ENCODE data around the gene TMTC2.

Gene TMTC2

DNA sequence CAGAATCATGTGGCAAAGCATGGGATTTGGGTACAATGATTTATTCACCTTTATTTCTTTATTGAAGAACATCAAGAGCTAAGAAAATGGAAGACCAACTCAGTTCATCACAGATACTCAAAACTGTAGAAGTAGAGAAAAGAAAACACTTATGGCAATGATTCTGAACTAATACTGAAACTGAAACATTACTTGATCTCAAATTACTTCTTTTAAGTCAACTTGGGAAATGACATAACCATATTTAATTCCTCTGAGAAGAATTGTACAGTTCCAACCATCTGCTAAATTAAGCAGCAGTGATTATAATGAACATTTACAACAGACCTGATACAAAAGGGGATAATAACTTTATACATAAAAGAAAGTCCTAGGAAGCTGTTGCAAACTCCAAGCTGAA lies 466.5 kb downstream of the TMTC2 start:
- DNase-seq = no peak

DNA sequence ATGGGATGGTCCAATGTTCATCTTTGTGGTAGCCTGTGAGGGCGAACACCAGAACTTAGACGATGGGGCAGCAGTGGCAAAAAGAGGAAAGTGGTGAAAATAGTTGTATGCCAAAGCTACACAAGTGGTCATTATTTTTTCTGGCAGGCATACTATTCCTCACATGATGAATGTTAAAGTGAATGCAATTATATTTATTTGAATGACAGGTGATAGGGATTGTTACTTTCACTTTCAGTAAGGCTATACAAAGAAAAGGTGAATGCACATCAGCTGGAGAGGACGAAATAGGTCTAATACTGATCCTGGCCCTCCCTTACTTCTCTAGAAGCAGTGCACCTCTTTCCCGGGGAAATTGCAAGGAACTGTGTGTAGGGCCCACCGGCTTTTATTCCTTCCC lies 470.1 kb downstream of the TMTC2 start:
- DNase-seq = no peak

DNA sequence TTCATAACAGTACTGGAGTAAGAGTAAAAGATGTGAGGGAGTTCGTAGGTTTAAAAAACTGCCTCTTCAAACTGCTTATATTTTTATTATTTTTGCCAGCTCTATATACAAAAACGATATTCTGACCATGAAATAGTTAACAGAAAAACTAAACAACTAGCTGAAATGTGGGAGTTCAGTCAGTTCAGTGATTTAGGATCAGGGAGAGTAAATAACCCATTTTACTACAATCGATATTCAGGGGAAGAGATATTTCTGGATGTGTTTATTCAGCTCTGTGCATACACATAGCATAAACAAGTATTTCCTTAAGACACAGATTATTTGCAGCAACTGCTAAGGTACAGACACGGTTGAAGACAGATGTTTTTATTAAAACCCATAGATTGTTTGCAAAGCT lies 470.9 kb downstream of the TMTC2 start:
- no peak for DNase-seq

DNA sequence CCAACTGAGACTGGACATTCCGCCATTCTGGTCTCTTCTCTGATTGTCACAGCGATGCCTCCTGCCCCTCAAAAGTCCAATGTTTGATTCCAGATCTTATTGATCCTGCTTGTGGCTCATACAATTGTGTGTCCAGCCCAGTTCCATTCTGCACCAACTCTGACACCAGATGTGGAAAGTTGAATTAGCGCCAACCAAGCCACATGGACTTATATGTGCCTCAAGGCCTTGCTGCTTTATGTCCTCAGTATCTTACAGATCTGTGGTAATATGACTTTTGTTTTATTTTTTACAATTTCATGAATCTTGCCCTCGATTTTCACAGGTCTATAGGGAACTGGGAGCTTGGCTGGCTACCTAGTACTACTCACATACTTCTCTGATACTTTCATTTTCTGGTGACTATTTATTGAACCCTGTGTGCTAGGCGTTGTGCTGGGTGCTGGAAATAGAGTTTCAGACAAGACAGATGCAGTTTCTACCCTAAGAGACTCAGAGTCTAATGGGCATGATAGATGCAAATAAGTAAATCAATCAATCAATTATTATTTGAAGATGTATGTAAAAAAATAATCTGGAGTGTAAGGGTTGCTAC lies 472.0 kb downstream of the TMTC2 start:
- DNase-seq = no peak

DNA sequence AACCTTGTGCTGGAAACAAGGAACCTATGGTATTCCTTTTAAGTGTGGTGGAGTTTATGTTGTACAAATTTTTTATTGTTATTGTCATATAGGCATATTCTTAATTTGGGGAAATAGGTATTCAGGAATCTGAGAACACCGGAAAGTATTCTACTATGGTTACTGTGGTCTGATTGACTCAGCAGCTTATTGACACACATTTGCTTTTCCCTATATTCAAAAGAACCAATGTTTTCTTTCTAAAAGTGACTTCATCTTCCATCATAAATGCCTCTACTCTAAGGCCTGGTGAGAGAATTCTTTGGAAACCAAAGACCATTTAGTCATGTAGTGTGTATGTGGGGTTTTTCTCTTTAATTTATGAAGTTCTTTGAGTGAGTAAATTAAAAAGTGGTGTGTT lies 474.8 kb downstream of the TMTC2 start:
- no peak for DNase-seq

DNA sequence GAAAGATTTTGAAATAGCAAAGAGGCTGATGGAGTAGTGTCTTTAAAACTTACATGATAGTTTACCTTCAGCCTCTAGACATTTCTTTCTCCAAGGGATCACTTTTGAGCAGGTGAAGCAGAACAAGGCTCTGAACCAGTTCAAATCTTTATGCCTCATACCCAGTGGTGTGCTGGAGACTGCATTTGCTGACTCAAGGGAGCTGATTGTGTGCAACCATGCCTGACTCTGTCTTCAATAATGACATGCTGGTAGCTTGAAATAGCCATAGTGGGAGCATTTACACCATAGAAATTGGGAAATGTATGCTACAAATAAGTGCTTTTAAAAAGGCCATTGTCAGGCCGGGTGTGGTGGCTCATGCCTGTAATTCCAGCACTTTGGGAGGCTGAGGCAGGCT lies 482.0 kb downstream of the TMTC2 start:
- no peak for DNase-seq

DNA sequence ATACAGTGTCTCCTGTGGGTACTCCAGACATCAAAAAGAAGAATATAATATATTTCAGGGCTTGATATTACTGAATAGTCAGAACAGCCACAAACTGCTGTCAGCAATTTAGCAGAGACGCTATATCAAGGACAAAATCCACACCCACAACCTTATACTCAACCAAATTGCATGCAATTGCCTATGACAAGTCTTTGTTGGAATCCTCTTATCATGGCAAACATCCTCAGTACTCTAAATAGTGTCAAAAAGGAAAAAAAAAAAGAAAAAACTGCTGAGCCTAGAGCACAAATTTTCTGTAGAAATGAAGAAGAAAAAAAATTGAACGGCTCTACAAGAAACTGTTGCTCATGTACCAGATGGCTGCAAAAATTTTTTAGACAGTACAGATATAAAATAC lies 485.7 kb downstream of the TMTC2 start:
- no peak for DNase-seq

DNA sequence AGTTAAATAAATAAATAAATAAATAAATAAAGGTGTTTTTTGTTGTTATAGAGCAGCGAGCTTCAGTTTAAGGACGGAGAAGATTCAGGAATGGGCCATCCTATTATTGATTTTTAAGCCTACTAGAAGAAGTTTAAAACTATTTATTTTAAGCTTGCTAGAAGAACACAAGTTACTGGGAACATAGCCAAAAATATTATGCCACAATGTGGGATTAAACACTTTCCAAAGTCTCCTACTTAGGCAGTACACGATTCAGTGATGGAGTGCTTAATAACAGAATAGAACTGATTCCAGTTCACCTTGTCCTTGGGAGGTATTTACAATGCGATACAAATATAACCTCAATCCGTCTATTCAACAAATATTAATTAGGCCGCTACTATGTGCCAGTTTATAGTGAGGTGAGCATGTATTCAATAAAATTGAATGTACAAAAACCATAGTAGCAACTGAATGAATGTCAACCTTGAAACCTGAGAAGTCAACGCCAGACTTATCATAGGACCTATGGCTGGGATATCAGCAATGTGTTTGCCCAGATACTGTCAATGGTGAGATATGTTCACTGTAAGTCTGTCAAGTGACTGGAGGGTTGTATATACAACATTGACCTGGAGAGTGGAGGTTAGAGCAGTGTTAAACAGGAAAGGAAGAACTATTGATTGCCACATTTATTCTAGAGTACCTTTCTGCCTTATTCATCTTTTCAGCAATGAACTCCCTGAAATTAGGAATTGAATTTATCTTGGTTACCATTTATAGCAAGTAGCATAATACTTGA lies 486.4 kb downstream of the TMTC2 start:
- DNase-seq = no peak

DNA sequence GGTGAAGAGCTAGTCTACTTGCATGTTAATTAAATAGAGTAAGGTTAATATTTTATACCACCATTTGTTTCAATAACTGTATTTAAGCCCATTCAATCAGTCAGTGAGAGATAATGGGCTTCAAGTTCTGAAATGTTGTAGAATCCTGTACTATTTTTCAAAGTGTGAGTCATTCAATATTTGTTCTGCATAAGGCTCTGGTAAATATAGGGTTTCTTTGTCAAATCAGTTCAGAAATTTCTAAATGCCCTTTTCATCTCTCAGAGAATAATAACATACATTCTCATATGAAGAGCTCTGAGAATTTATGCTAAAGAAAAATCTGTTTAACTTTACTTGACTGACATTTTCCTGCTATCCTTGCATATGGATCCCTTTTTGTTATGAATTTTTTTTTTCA lies 493.3 kb downstream of the TMTC2 start:
- no peak for DNase-seq

DNA sequence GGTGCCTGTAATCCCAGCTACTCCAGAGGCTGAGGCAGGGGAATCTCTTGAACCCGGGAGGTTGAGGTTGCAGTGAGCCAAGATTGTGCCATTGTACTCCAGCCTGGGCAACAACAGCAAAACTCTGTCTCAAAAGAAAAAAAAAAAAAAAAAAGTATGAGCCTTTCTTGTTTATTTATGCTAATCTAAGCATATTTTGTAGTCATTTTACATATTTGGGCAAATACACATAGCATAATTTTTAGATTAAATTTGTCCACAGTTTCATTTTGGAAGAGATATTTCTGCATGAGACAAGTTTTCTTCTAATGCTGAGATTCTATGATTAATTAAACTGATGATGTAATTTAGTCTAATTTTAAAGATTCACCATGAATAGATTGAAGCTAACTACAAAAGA lies 494.4 kb downstream of the TMTC2 start:
- DNase-seq = no peak

DNA sequence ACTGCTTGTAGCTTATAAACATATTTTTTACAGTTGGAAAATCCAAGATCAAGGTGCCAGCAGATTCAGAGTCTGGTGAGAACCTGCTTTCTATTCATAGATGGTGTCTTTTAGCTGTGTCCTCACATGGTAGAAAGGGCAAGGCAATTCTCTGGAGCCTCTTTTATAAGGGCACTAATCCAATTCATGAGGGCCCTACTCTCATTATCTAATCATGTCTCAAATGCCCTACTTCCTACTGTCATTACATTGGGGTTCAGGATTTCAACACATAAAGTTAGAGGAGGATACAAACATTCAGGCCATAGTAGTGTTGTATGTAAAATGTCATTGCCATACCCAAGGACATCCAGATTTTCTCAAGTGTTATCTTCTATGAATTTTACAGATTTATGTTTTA lies 496.4 kb downstream of the TMTC2 start:
- no peak for DNase-seq

Measured in AML-193 (cell line).